Neural progenitor cell (in vitro differentiated cells): Measurements from ENCODE around the gene ARL13B. TPM values are rescaled to one million over a fixed set of nuclear protein-coding genes. Genes with fewer than 3 reads are reported as not detected.

Source experiments
- DNase-seq: peaks from one replicate; pipeline ENCODE4 v3.0.0-alpha.2; 2016; ENCODE audit warnings: low spot score
- H2AFZ ChIP-seq: fragments of 200-600 bp; sonication (generic); replicated peaks from 2 replicates; pipeline ENCODE4 v1.6.1; 2016; ENCODE audit warnings: antibody characterized with exemption
- H3F3A ChIP-seq: fragments of 200-600 bp; sonication (generic); 2 replicates; pipeline ENCODE4 v1.6.1; 2016; ENCODE audit warnings: antibody characterized with exemption, low read depth
- H3K27ac ChIP-seq: fragments of 200-600 bp; sonication (generic); 2 replicates; pipeline ENCODE4 v1.5.1; 2016; ENCODE audit warnings: mild to moderate bottlenecking
- H3K27me3 ChIP-seq: fragments of 200-600 bp; sonication (generic); 2 replicates; pipeline ENCODE4 v1.6.1; 2016; ENCODE audit warnings: mild to moderate bottlenecking, moderate library complexity
- H3K36me3 ChIP-seq: fragments of 200-600 bp; sonication (generic); 2 replicates; pipeline ENCODE4 v1.5.1; 2016
- H3K4me1 ChIP-seq: fragments of 200-600 bp; sonication (generic); 2 replicates; pipeline ENCODE4 v1.6.1; 2016; ENCODE audit warnings: mixed run types
- H3K4me2 ChIP-seq: fragments of 200-600 bp; sonication (generic); 2 replicates; pipeline ENCODE4 v1.6.1; 2016
- H3K4me3 ChIP-seq: fragments of 200-600 bp; sonication (generic); 2 replicates; pipeline ENCODE4 v1.5.1; 2016
- H3K79me2 ChIP-seq: fragments of 200-600 bp; sonication (generic); 2 replicates; pipeline ENCODE4 v1.6.1; 2016; ENCODE audit warnings: low read depth
- H3K9ac ChIP-seq: fragments of 200-600 bp; sonication (generic); 2 replicates; pipeline ENCODE4 v1.6.1; 2016
- H3K9me3 ChIP-seq: fragments of 200-600 bp; sonication (generic); 2 replicates; pipeline ENCODE4 v1.5.1; 2016; ENCODE audit warnings: low read depth
- H4K20me1 ChIP-seq: fragments of 200-600 bp; sonication (generic); 2 replicates; pipeline ENCODE4 v1.6.1; 2016; ENCODE audit warnings: low read depth
- H3K27ac Mint-ChIP-seq: 3 replicates; pipeline ENCODE4 v1.8.0; 2021; ENCODE audit warnings: mixed read lengths
- H3K27me3 Mint-ChIP-seq: 2 replicates; pipeline ENCODE4 v1.8.0; 2022; ENCODE audit warnings: low read depth, mild to moderate bottlenecking, inconsistent platforms, moderate library complexity, mixed read lengths; ENCODE audit not compliant: insufficient read depth
- H3K36me3 Mint-ChIP-seq: 3 replicates; pipeline ENCODE4 v1.8.0; 2021; ENCODE audit warnings: mixed read lengths
- H3K4me1 Mint-ChIP-seq: 3 replicates; pipeline ENCODE4 v1.8.0; 2021; ENCODE audit warnings: mixed read lengths
- H3K4me3 Mint-ChIP-seq: 3 replicates; pipeline ENCODE4 v1.8.0; 2021; ENCODE audit warnings: mild to moderate bottlenecking, moderate library complexity, mixed read lengths
- H3K9me3 Mint-ChIP-seq: 3 replicates; pipeline ENCODE4 v1.8.0; 2020; ENCODE audit warnings: mixed read lengths
- EZH2 ChIP-seq: fragments of 200-600 bp; sonication (generic); IDR thresholded peaks from 2 replicates; pipeline ENCODE4 v1.6.1; 2017; ENCODE audit warnings: antibody characterized with exemption, mild to moderate bottlenecking, moderate library complexity
- EZH2phosphoT487 ChIP-seq: fragments of 200-600 bp; sonication (generic); IDR thresholded peaks from 2 replicates; pipeline ENCODE4 v1.6.1; 2017; ENCODE audit warnings: antibody characterized with exemption
- total RNA-seq: library from RNA; depleted of rRNA; stranded (reverse); fragments of >200 nt; gene quantifications from 2 replicates; pipeline ENCODE4 v1.2.3, GENCODE V29; 2015; ENCODE audit warnings: low replicate concordance
- TF ChIP-seq, protein P1 (sequence below): fragments of 200-600 bp; sonication (generic); IDR thresholded peaks from 2 replicates; pipeline ENCODE4 v1.5.1; 2017; ENCODE audit warnings: antibody characterized with exemption, mild to moderate bottlenecking

The ARL13B gene
- total RNA-seq, 1 donor from 2014 or later = 13.8 TPM

DNA sequence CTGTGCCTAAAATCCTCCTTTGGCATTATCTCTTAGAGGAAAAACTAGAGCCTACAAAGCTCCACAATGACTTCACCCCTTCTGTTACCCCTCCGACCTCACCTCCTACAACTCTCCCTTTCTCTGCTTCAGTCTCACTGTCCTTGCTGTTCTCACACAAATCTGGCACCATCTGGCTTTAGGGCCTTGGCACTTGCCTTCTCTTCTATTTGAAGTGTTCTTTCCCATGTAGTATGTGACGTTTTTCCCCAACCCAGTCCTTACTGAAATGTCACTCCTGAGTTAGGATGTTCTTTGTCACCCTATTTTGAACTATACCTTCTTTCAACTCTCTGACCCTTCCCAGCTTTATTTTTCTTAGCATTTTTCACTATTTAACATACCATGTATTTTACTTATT, 39.7 kb downstream of the ARL13B start:
- Mint-ChIP-seq H3K4me1 (no peaks in the 10 kb centered on the region), H3K27ac (no peak overlapping the region), H3K9me3 (no peaks in the 10 kb centered on the region), H3K4me3 (no peak overlapping the region), H3K36me3 (peaks cover 8% of the 10 kb centered on the region), H3K27me3 (no peaks in the 10 kb centered on the region)
- Histone ChIP-seq H3K27ac (no peak overlapping the region), H2AFZ (no peak overlapping the region), H4K20me1 (no peaks in the 10 kb centered on the region), H3K9ac (no peak overlapping the region), H3K4me3 (no peak overlapping the region), H3K9me3 (no peaks in the 10 kb centered on the region), H3K79me2 (no peaks in the 10 kb centered on the region), H3K4me2 (no peak overlapping the region), H3F3A (peaks cover 3% of the 10 kb centered on the region), H3K27me3 (no peaks in the 10 kb centered on the region), H3K36me3 (no peaks in the 10 kb centered on the region), H3K4me1 (no peaks in the 10 kb centered on the region)
- TF ChIP-seq, protein P1, sequence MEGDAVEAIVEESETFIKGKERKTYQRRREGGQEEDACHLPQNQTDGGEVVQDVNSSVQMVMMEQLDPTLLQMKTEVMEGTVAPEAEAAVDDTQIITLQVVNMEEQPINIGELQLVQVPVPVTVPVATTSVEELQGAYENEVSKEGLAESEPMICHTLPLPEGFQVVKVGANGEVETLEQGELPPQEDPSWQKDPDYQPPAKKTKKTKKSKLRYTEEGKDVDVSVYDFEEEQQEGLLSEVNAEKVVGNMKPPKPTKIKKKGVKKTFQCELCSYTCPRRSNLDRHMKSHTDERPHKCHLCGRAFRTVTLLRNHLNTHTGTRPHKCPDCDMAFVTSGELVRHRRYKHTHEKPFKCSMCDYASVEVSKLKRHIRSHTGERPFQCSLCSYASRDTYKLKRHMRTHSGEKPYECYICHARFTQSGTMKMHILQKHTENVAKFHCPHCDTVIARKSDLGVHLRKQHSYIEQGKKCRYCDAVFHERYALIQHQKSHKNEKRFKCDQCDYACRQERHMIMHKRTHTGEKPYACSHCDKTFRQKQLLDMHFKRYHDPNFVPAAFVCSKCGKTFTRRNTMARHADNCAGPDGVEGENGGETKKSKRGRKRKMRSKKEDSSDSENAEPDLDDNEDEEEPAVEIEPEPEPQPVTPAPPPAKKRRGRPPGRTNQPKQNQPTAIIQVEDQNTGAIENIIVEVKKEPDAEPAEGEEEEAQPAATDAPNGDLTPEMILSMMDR = no peak
- TF ChIP-seq EZH2phosphoT487 (no peak), EZH2 (no peak)
- DNase-seq = no peak

DNA sequence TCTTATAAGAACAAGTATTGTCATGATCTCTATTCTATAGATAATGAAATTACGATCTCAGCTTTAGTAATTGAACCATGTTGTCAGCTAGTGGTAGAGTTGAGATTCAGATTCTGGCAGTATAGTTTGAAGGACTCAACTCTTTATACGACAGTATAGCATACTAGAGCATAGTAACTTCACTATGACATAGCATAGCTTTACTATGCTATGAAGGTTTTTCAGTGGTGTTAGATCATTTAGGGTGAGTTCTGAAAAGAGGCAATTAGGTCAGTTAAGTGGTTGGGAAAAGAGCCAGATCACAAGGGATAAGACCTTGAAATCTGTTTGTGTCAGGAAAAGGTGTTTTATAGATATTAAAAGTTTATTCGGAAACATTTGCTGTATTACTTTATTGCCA, 40.3 kb downstream of the ARL13B start:
- Histone ChIP-seq H3K4me2 (no peak overlapping the region), H3K9me3 (no peaks in the 10 kb centered on the region), H3K4me1 (no peaks in the 10 kb centered on the region), H3K27ac (no peak overlapping the region), H3F3A (peaks cover 3% of the 10 kb centered on the region), H3K4me3 (no peak overlapping the region), H3K36me3 (no peaks in the 10 kb centered on the region), H3K9ac (no peak overlapping the region), H3K27me3 (no peaks in the 10 kb centered on the region), H3K79me2 (no peaks in the 10 kb centered on the region), H4K20me1 (no peaks in the 10 kb centered on the region), H2AFZ (no peak overlapping the region)
- Mint-ChIP-seq H3K4me3 (no peak overlapping the region), H3K27me3 (no peaks in the 10 kb centered on the region), H3K27ac (no peak overlapping the region), H3K4me1 (no peaks in the 10 kb centered on the region), H3K9me3 (no peaks in the 10 kb centered on the region), H3K36me3 (peaks cover 2% of the 10 kb centered on the region)
- no peak for DNase-seq
- TF ChIP-seq, protein P1 = no peak
- TF ChIP-seq EZH2phosphoT487 (no peak), EZH2 (no peak)

DNA sequence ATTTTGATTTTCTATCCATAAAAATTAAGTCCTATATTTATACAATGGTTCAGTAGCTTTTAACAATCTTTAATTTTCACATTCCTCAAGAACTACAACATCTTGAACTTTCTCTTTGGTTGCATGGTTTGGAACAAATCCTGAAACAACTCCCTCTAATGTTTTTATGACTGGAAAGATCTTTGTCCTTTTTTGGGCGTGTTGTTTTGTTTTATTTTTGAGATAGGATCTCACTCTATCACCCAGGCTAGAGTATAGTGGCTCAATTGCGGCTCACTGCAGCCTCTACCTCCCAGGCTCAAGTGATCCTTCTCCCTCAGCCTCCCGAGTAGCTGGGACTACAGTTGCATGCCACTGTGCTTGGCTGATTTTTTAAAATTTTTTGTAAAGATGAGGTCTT, 44.4 kb downstream of the ARL13B start:
- Mint-ChIP-seq H3K27me3 (no peaks in the 10 kb centered on the region), H3K27ac (no peak overlapping the region), H3K9me3 (no peaks in the 10 kb centered on the region), H3K36me3 (peaks cover under 1% of the 10 kb centered on the region), H3K4me1 (no peaks in the 10 kb centered on the region), H3K4me3 (no peak overlapping the region)
- H3K9me3 ChIP-seq = no peaks in the 10 kb centered on the region
- H3K4me3 ChIP-seq = no peak overlapping the region
- H3K27me3 ChIP-seq = no peaks in the 10 kb centered on the region
- H3K36me3 ChIP-seq = no peaks in the 10 kb centered on the region
- DNase-seq = no peak
- H3K4me1 ChIP-seq = no peaks in the 10 kb centered on the region
- peaks cover 3% of the 10 kb centered on the region for H3F3A ChIP-seq
- TF ChIP-seq EZH2 (no peak), EZH2phosphoT487 (no peak)
- TF ChIP-seq, protein P1 = no peak
- H3K79me2 ChIP-seq = no peaks in the 10 kb centered on the region
- no peak overlapping the region for H2AFZ ChIP-seq
- no peak overlapping the region for H3K27ac ChIP-seq
- no peaks in the 10 kb centered on the region for H4K20me1 ChIP-seq
- no peak overlapping the region for H3K9ac ChIP-seq
- H3K4me2 ChIP-seq = no peak overlapping the region
